Vagina (tissue), 2 donors: ENCODE measurements around the gene USP40. TPM values are rescaled to one million over a fixed set of nuclear protein-coding genes. Genes with fewer than 3 reads are reported as not detected.
A peak's percentile ranks its signal among the peaks of the same experiment; 100 is the strongest.

ENCODE experiments used
- DNase-seq, 2 donors: peaks; one replicate each; pipeline ENCODE4 v3.0.0-alpha.2; 2017; ENCODE audit errors: extremely low spot score in 2 of 2
- H3K27ac ChIP-seq: fragments of 200-600 bp; sonication (generic); one replicate; pipeline ENCODE4 v1.5.1; 2019
- H3K27me3 ChIP-seq: fragments of 200-600 bp; sonication (generic); one replicate; pipeline ENCODE4 v1.5.1; 2019
- H3K36me3 ChIP-seq, 2 donors: fragments of 200-600 bp; sonication (generic); one replicate each; pipeline ENCODE4 v1.5.1; 2017 to 2019
- H3K4me1 ChIP-seq: fragments of 200-600 bp; sonication (generic); one replicate; pipeline ENCODE4 v1.5.1; 2019
- H3K4me3 ChIP-seq, 2 donors: fragments of 200-600 bp; sonication (generic); 1 replicate in 1 of 2; 2 replicates in 1 of 2; pipeline ENCODE4 v1.5.1; 2016 to 2019
- H3K9me3 ChIP-seq: fragments of 200-600 bp; sonication (generic); one replicate; pipeline ENCODE4 v1.5.1; 2019
- POLR2A ChIP-seq, 2 donors: fragments of 450-650 bp; IDR thresholded peaks; one replicate each; pipeline ENCODE4 v1.6.1; 2017; ENCODE audit warnings: antibody characterized with exemption in 2 of 2, mild to moderate bottlenecking in 2 of 2, moderate library complexity in 2 of 2
- POLR2AphosphoS5 ChIP-seq, 2 donors: sonication (generic); formaldehyde crosslinking; IDR thresholded peaks; one replicate each; pipeline ENCODE4 v1.9.0; 2017; ENCODE audit warnings: antibody characterized with exemption in 2 of 2, mild to moderate bottlenecking in 2 of 2, low read depth in 1 of 2; ENCODE audit not compliant: insufficient read depth in 1 of 2
- intact Hi-C: fragments of 100-400 bp; cut with DNase I; formaldehyde crosslinking; loops from one replicate; pipeline ENCODE4 v1.15.1; 2023
- total RNA-seq: library from RNA; depleted of rRNA; stranded (reverse); fragments of >200 nt; gene quantifications from one replicate; pipeline ENCODE4 v1.2.3, GENCODE V29; 2016
- TF ChIP-seq, protein P1 (sequence below), 3 experiments: fragments of 450-650 bp in 2 of 3; fragments of 200-600 bp in 1 of 3; sonication (generic) in 1 of 3; IDR thresholded peaks; one replicate each; pipeline ENCODE4 v1.5.1; 2017 to 2019; ENCODE audit warnings: antibody characterized with exemption in 3 of 3, mild to moderate bottlenecking in 2 of 3, moderate library complexity in 2 of 3

The USP40 gene
- total RNA-seq, 1 donor from 2014 or later = 50.1 TPM

DNA sequence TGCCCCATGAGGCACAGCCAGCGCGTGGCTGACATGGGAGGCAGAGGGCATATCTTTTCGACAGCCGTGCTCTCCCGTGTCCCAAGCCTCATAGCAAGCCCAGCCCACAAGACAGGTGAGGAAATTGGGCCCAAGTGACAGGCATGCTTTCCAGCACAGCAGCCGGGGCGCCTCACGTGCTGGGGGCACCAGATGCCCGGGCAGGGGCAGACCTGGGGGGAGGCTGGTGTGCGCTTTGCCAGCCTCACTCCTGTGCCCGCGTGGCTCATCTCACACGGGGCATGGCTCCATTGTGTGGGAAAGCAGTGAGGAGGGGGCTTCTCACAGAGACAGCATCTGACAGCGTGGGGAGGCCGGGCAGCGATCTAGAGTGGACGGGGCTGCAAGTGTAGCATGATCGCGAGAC is 93.2 kb downstream of the USP40 start:
- TF ChIP-seq POLR2AphosphoS5 (IDR thresholded peaks at IDR 0.05; ENCODE audit: insufficient read depth in 1 of 2, low read depth in 1 of 2) (no peak), POLR2A (IDR thresholded peaks at IDR 0.05) (no peak)
- TF ChIP-seq, protein P1, sequence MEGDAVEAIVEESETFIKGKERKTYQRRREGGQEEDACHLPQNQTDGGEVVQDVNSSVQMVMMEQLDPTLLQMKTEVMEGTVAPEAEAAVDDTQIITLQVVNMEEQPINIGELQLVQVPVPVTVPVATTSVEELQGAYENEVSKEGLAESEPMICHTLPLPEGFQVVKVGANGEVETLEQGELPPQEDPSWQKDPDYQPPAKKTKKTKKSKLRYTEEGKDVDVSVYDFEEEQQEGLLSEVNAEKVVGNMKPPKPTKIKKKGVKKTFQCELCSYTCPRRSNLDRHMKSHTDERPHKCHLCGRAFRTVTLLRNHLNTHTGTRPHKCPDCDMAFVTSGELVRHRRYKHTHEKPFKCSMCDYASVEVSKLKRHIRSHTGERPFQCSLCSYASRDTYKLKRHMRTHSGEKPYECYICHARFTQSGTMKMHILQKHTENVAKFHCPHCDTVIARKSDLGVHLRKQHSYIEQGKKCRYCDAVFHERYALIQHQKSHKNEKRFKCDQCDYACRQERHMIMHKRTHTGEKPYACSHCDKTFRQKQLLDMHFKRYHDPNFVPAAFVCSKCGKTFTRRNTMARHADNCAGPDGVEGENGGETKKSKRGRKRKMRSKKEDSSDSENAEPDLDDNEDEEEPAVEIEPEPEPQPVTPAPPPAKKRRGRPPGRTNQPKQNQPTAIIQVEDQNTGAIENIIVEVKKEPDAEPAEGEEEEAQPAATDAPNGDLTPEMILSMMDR (IDR thresholded peaks at IDR 0.05) = no peak
- no peaks in the 10 kb centered on the region for H3K27me3 ChIP-seq
- peaks cover 6% of the 10 kb centered on the region for H3K4me1 ChIP-seq
- no peak overlapping the region for H3K4me3 ChIP-seq
- intact Hi-C loops = no loop called here
- H3K36me3 ChIP-seq = peaks cover 0 to 16% of the 10 kb centered on the region in 2 donors
- no peaks in the 10 kb centered on the region for H3K9me3 ChIP-seq
- peak in 1 of 2 donors; percentile 77 for DNase-seq
- no peak overlapping the region for H3K27ac ChIP-seq

DNA sequence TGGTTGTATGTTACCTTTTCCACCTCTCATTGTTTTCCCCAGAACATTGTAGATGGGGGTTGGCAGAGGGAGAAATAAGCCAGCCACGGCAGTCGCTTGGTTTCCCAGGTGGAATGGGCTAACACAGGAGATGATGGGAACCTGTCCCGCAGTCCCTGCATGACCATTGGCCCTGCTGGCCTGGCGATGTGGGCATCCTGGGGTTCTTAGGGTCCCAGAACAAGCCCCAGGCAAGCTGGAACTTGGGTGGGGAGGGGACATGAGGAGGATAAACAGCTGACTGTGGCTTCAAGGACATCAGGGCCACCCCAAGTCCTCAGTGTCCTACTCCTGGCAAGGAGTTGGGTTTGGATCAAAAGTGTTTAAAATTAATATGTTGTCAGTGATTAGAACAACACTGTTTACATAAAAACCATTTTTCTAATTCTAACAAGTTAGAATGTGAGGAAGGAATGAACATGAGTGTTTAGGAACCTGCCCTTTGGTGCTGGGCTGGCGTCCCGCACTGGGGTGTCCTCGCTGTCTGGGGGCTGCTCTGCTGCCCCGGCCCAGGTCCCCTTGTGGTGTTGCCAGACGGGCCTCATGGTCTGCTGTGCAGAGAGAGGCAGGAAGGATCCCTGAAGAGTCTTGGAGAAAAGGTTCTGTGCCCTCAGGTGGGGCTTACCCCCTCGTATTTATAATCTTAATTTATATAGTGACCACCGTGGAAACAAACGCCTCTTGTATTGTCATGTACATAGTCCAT is 95.1 kb downstream of the USP40 start:
- Histone ChIP-seq H3K27me3 (no peaks in the 10 kb centered on the region), H3K4me3 (no peak overlapping the region), H3K27ac (no peak overlapping the region), H3K36me3 (peaks cover 0 to 13% of the 10 kb centered on the region in 2 donors), H3K4me1 (peaks cover 6% of the 10 kb centered on the region), H3K9me3 (no peaks in the 10 kb centered on the region)
- peak in 1 of 2 donors; percentile 64 for DNase-seq
- intact Hi-C loops = no loop called here
- no peak for TF ChIP-seq POLR2AphosphoS5 (IDR thresholded peaks at IDR 0.05; ENCODE audit: insufficient read depth in 1 of 2, low read depth in 1 of 2)
- TF ChIP-seq, protein P1 (IDR thresholded peaks at IDR 0.05) = no peak
- no peak for TF ChIP-seq POLR2A (IDR thresholded peaks at IDR 0.05)

DNA sequence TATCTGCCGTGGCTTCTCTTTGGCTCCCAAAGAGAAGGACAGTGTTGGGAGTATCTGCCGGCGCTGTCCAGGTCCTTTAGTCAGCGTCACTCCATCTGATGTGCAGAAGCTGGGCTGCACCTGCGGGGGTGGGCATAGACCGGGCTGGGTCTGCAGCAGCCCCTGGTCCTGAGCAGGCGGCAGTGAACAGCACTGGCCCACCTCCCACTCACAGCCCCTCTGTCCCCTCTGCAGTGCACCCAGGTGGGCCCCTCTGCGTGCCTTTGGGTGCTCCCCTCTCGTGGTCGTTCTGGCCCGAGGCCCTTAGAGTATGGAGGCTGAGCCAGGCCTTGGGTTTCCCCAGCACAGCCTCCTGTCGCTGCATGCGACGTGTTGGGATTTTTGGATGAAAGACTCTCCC is 95.7 kb downstream of the USP40 start:
- intact Hi-C loops = no loop called here
- DNase-seq = no peak
- H3K9me3 ChIP-seq = no peaks in the 10 kb centered on the region
- peaks cover 6% of the 10 kb centered on the region for H3K4me1 ChIP-seq
- peaks cover 0 to 11% of the 10 kb centered on the region in 2 donors for H3K36me3 ChIP-seq
- no peak for TF ChIP-seq POLR2AphosphoS5 (IDR thresholded peaks at IDR 0.05; ENCODE audit: insufficient read depth in 1 of 2, low read depth in 1 of 2)
- TF ChIP-seq POLR2A (IDR thresholded peaks at IDR 0.05) = no peak
- TF ChIP-seq, protein P1 (IDR thresholded peaks at IDR 0.05) = no peak
- H3K27me3 ChIP-seq = no peaks in the 10 kb centered on the region
- no peak overlapping the region for H3K4me3 ChIP-seq
- H3K27ac ChIP-seq = no peak overlapping the region

GRCh38 chr2:233470011-233470687 is 96.4 kb downstream of the USP40 start:
- H3K36me3 ChIP-seq = peaks cover 0 to 11% of the 10 kb centered on the region in 2 donors
- H3K27ac ChIP-seq = peak overlapping the region; percentile 64

More at GRCh38 chr2:233470011-233470687, 96.4 kb downstream of the USP40 start:
- TF ChIP-seq, protein P1 (IDR thresholded peaks at IDR 0.05) = no peak
- peak in 1 of 2 donors; percentile 41 for TF ChIP-seq POLR2AphosphoS5 (IDR thresholded peaks at IDR 0.05; ENCODE audit: insufficient read depth in 1 of 2, low read depth in 1 of 2)
- no peak for TF ChIP-seq POLR2A (IDR thresholded peaks at IDR 0.05)
- intact Hi-C loops = no loop called here
- no peaks in the 10 kb centered on the region for H3K27me3 ChIP-seq
- no peak overlapping the region for H3K4me3 ChIP-seq
- H3K4me1 ChIP-seq = peaks cover 6% of the 10 kb centered on the region
- no peaks in the 10 kb centered on the region for H3K9me3 ChIP-seq
- DNase-seq = no peak
